ENCODE measurements around the gene PDCD10. TPM values are rescaled to one million over a fixed set of nuclear protein-coding genes. Genes with fewer than 3 reads are reported as not detected.

Gene PDCD10
- total RNA-seq, 6 donors from 2014 or later, result 38.8 to 115 (median 55.9) TPM

GRCh38 chr3:167732313-167733065, 2.2 kb downstream of the PDCD10 start:
- H3K4me3 ChIP-seq, result no peak overlapping the region
- no peaks in the 10 kb centered on the region for H3K36me3 ChIP-seq
- no peak overlapping the region for H3K27ac ChIP-seq
- H3K4me1 ChIP-seq, result peaks cover 34 to 55% (median 45%) of the 10 kb centered on the region in 4 donors
- no peak for TF ChIP-seq POLR2AphosphoS5 (IDR thresholded peaks at IDR 0.05)
- TF ChIP-seq POLR2A (IDR thresholded peaks at IDR 0.05), result no peak
- TF ChIP-seq CTCF (IDR thresholded peaks at IDR 0.05), result no peak
- ATAC-seq (ENCODE audit: low FRiP score in 2 of 2), result no peak
- no peak for DNase-seq
- H3K9me3 ChIP-seq, result no peaks in the 10 kb centered on the region
- H3K27me3 ChIP-seq, result peaks cover 0 to 3% (median 0%) of the 10 kb centered on the region in 4 donors
- 68% methylated on average over 7 of the region's 7 CpGs for WGBS, 2 donors

- H3K4me1 ChIP-seq, result peaks cover 40 to 55% (median 46%) of the 10 kb centered on the region in 4 donors
- no peak overlapping the region for H3K4me3 ChIP-seq
- H3K36me3 ChIP-seq, result no peaks in the 10 kb centered on the region
- H3K9me3 ChIP-seq, result no peaks in the 10 kb centered on the region
- WGBS, 2 donors, result 87 to 95% methylated on average over 2 of the region's 2 CpGs
- no peak for TF ChIP-seq EP300 (IDR thresholded peaks at IDR 0.05)
- no peak for TF ChIP-seq CTCF (IDR thresholded peaks at IDR 0.05)
- no peak for TF ChIP-seq POLR2A (IDR thresholded peaks at IDR 0.05)
- TF ChIP-seq POLR2AphosphoS5 (IDR thresholded peaks at IDR 0.05), result no peak
- H3K27ac ChIP-seq, result no peak overlapping the region
- H3K27me3 ChIP-seq, result peaks cover 0 to 3% (median 0%) of the 10 kb centered on the region in 4 donors
- DNase-seq (no peak), ATAC-seq (ENCODE audit: low FRiP score in 2 of 2) (no peak)
Measured at GRCh38 chr3:167731393-167731792, 3.3 kb downstream of the PDCD10 start.

- Histone ChIP-seq H3K27ac (no peak overlapping the region), H3K36me3 (no peaks in the 10 kb centered on the region), H3K27me3 (no peaks in the 10 kb centered on the region), H3K9me3 (no peaks in the 10 kb centered on the region), H3K4me1 (peaks cover 33 to 50% (median 41%) of the 10 kb centered on the region in 4 donors), H3K4me3 (no peak overlapping the region)
- no peak for TF ChIP-seq POLR2AphosphoS5 (IDR thresholded peaks at IDR 0.05)
- no peak for TF ChIP-seq POLR2A (IDR thresholded peaks at IDR 0.05)
- no peak for TF ChIP-seq CTCF (IDR thresholded peaks at IDR 0.05)
- TF ChIP-seq EP300 (IDR thresholded peaks at IDR 0.05), result no peak
- WGBS, 2 donors, result 71 to 73% methylated on average over 2 of the region's 2 CpGs
- no peak for ATAC-seq (ENCODE audit: low FRiP score in 2 of 2)
- DNase-seq, result no peak
Measured at GRCh38 chr3:167729591-167729990, 5.1 kb downstream of the PDCD10 start.

GRCh38 chr3:167728632-167729323, 5.9 kb downstream of the PDCD10 start:
- Histone ChIP-seq H3K4me1 (peaks cover 31 to 47% (median 41%) of the 10 kb centered on the region in 4 donors), H3K27ac (no peak overlapping the region), H3K27me3 (no peaks in the 10 kb centered on the region), H3K9me3 (no peaks in the 10 kb centered on the region), H3K4me3 (no peak overlapping the region), H3K36me3 (peaks cover 0 to 3% (median 0%) of the 10 kb centered on the region in 4 donors)
- 52 to 68% methylated on average over 3 of the region's 3 CpGs for WGBS, 2 donors
- TF ChIP-seq POLR2A (IDR thresholded peaks at IDR 0.05) (no peak), EP300 (IDR thresholded peaks at IDR 0.05) (no peak), POLR2AphosphoS5 (IDR thresholded peaks at IDR 0.05) (no peak), CTCF (IDR thresholded peaks at IDR 0.05) (no peak)
- no peak for DNase-seq
- peak in 1 of 2 donors; percentile 40 for ATAC-seq (ENCODE audit: low FRiP score in 2 of 2)
